HUES48 (cell line): ENCODE data around the gene MCTP1.

Source experiments
- H3K27ac ChIP-seq: one replicate; pipeline ENCODE4 v1.7.0; 2013; ENCODE audit warnings: low read depth, low read length, inconsistent platforms
- H3K27me3 ChIP-seq: 2 replicates; pipeline ENCODE4 v1.6.1; 2013; ENCODE audit warnings: mild to moderate bottlenecking, low read length; ENCODE audit not compliant: control insufficient read depth, insufficient read depth
- H3K36me3 ChIP-seq: 2 replicates; pipeline ENCODE4 v1.6.1; 2013; ENCODE audit warnings: low read length; ENCODE audit not compliant: control insufficient read depth, insufficient read depth
- H3K4me1 ChIP-seq: 2 replicates; pipeline ENCODE4 v1.6.1; 2013; ENCODE audit warnings: mild to moderate bottlenecking, low read length; ENCODE audit not compliant: control insufficient read depth, insufficient read depth
- H3K4me3 ChIP-seq: 2 replicates; pipeline ENCODE4 v1.5.1; 2013; ENCODE audit warnings: mild to moderate bottlenecking, low read depth, low read length
- H3K9ac ChIP-seq: 2 replicates; pipeline ENCODE4 v1.6.1; 2013; ENCODE audit warnings: mild to moderate bottlenecking, low read depth, low read length, moderate library complexity
- H3K9me3 ChIP-seq: 2 replicates; pipeline ENCODE4 v1.6.1; 2013; ENCODE audit warnings: low read length; ENCODE audit not compliant: control insufficient read depth, insufficient read depth

Gene MCTP1

GRCh38 chr5:95076395-95077185, 208.3 kb downstream of the MCTP1 start:
- H3K9ac ChIP-seq = no peak overlapping the region

DNA sequence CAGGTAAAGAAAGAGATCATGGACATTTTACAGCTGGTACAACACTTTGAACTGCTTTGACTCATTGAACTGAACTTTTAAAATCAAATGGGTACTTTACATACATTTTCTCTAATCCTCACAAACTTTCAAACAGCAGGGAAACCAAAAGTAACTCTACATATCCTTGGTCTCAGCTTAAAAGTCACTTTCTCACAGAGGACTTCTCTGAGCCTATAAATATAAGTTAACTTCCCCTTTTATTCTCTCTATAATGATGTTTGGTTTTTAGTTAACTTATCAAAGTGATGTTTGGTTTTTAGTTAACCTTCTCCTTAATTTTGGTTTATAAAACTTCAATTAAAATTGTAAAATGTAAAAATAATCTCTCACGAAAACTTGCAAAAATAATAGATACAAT, 209.8 kb downstream of the MCTP1 start:
- Histone ChIP-seq H3K36me3 (no peaks in the 10 kb centered on the region), H3K27me3 (no peaks in the 10 kb centered on the region), H3K27ac (no peak overlapping the region), H3K9me3 (no peaks in the 10 kb centered on the region), H3K4me1 (no peaks in the 10 kb centered on the region), H3K4me3 (no peak overlapping the region), H3K9ac (no peak overlapping the region)

More at GRCh38 chr5:95076395-95077185, 208.3 kb downstream of the MCTP1 start:
- Histone ChIP-seq H3K4me1 (peaks cover 12% of the 10 kb centered on the region), H3K9me3 (no peaks in the 10 kb centered on the region), H3K4me3 (no peak overlapping the region), H3K27me3 (no peaks in the 10 kb centered on the region), H3K36me3 (no peaks in the 10 kb centered on the region), H3K27ac (no peak overlapping the region)

- Histone ChIP-seq H3K4me1 (0 out of 2 replicates have a peak, but pooled peaks cover 7% of the 10 kb centered on the region), H3K27ac (no peak overlapping the region), H3K9me3 (no peaks in the 10 kb centered on the region), H3K9ac (no peak overlapping the region), H3K4me3 (no peak overlapping the region), H3K36me3 (no peaks in the 10 kb centered on the region), H3K27me3 (no peaks in the 10 kb centered on the region)
Measured at GRCh38 chr5:95072281-95072680, 212.6 kb downstream of the MCTP1 start.

- Histone ChIP-seq H3K9ac (no peak overlapping the region), H3K36me3 (no peaks in the 10 kb centered on the region), H3K4me1 (0 out of 2 replicates have a peak, but pooled peaks cover 7% of the 10 kb centered on the region), H3K27ac (no peak overlapping the region), H3K4me3 (no peak overlapping the region), H3K27me3 (no peaks in the 10 kb centered on the region), H3K9me3 (no peaks in the 10 kb centered on the region)
Measured at GRCh38 chr5:95070866-95071265, 214.0 kb downstream of the MCTP1 start.

DNA sequence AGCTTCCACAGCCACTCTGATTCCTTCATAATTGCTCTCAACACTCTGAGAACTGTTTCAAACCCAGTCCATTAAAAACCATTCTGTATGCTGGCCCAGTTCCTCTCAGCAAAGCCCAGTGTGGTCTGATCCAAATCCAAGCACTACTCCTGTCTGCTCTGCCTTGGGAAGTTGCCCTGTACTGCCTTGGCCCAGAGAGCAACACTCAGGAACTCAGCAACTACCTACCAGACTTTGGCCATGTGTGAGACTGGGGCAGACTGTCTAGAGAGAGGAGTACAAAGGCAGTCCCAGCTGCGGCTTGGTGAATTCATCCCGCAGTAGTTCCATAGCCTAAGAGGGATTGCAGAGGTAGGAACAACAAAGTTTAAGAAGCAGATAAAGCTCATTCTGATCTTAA, 214.4 kb downstream of the MCTP1 start:
- Histone ChIP-seq H3K27ac (no peak overlapping the region), H3K36me3 (no peaks in the 10 kb centered on the region), H3K4me3 (no peak overlapping the region), H3K27me3 (no peaks in the 10 kb centered on the region), H3K9ac (no peak overlapping the region), H3K9me3 (no peaks in the 10 kb centered on the region), H3K4me1 (0 out of 2 replicates have a peak, but pooled peaks cover 7% of the 10 kb centered on the region)

- Histone ChIP-seq H3K36me3 (no peaks in the 10 kb centered on the region), H3K9ac (no peak overlapping the region), H3K27me3 (no peaks in the 10 kb centered on the region), H3K9me3 (no peaks in the 10 kb centered on the region), H3K4me1 (0 out of 2 replicates have a peak, but pooled peaks cover 7% of the 10 kb centered on the region), H3K27ac (no peak overlapping the region), H3K4me3 (no peak overlapping the region)
Measured at GRCh38 chr5:95069948-95070347, 214.9 kb downstream of the MCTP1 start.

DNA sequence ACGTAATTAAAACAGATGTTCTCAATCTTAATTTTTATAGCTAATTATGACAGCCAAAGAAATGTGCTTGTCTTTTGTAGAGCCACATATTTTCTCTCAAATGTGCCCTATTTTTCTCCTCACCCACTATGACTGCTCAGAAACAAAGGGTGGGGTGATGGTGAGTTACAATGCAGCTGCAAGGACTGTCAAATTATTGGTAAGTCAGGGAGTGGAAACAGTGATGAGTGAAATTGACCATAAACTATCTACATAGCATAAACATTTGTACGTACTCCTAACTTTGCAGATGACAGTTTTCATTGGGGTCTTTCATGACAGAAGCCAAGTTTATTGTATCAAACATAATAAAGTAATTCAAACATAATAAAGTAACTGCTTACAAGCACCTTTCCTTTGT, 215.9 kb downstream of the MCTP1 start:
- Histone ChIP-seq H3K9ac (no peak overlapping the region), H3K4me3 (no peak overlapping the region), H3K9me3 (no peaks in the 10 kb centered on the region), H3K27me3 (no peaks in the 10 kb centered on the region), H3K36me3 (no peaks in the 10 kb centered on the region), H3K27ac (no peak overlapping the region), H3K4me1 (0 out of 2 replicates have a peak, but pooled peaks cover 7% of the 10 kb centered on the region)

GRCh38 chr5:95068289-95068910, 216.5 kb downstream of the MCTP1 start:
- no peak overlapping the region for H3K4me3 ChIP-seq
- no peak overlapping the region for H3K27ac ChIP-seq
- 0 out of 2 replicates have a peak, but pooled peaks cover 7% of the 10 kb centered on the region for H3K4me1 ChIP-seq
- H3K9ac ChIP-seq = no peak overlapping the region
- no peaks in the 10 kb centered on the region for H3K27me3 ChIP-seq
- H3K36me3 ChIP-seq = no peaks in the 10 kb centered on the region
- no peaks in the 10 kb centered on the region for H3K9me3 ChIP-seq

- H3K27me3 ChIP-seq = no peaks in the 10 kb centered on the region
- no peaks in the 10 kb centered on the region for H3K36me3 ChIP-seq
- H3K9ac ChIP-seq = no peak overlapping the region
- H3K27ac ChIP-seq = no peak overlapping the region
- H3K4me3 ChIP-seq = no peak overlapping the region
- no peaks in the 10 kb centered on the region for H3K9me3 ChIP-seq
- 0 out of 2 replicates have a peak, but pooled peaks cover 7% of the 10 kb centered on the region for H3K4me1 ChIP-seq
Measured at GRCh38 chr5:95066048-95066447, 218.8 kb downstream of the MCTP1 start.

- no peak overlapping the region for H3K27ac ChIP-seq
- H3K9me3 ChIP-seq = no peaks in the 10 kb centered on the region
- no peaks in the 10 kb centered on the region for H3K36me3 ChIP-seq
- H3K4me1 ChIP-seq = 0 out of 2 replicates have a peak, but pooled peaks cover 4% of the 10 kb centered on the region
- no peak overlapping the region for H3K9ac ChIP-seq
- no peaks in the 10 kb centered on the region for H3K27me3 ChIP-seq
- no peak overlapping the region for H3K4me3 ChIP-seq
Measured at GRCh38 chr5:95063492-95063891, 221.4 kb downstream of the MCTP1 start.

- Histone ChIP-seq H3K36me3 (no peaks in the 10 kb centered on the region), H3K4me3 (no peak overlapping the region), H3K9ac (no peak overlapping the region), H3K27me3 (no peaks in the 10 kb centered on the region), H3K27ac (no peak overlapping the region), H3K4me1 (peaks cover 10% of the 10 kb centered on the region), H3K9me3 (no peaks in the 10 kb centered on the region)
Measured at GRCh38 chr5:95060098-95060497, 224.8 kb downstream of the MCTP1 start.
